LNCaP clone FGC (cell line): ENCODE data around the gene CPEB4.

ENCODE experiments used
- DNase-seq: peaks from one replicate; pipeline ENCODE4 v3.0.0-alpha.2; 2011; ENCODE audit warnings: low read depth
- H3K4me3 ChIP-seq: 2 replicates; pipeline ENCODE4 v1.5.1; 2011; ENCODE audit warnings: mild to moderate bottlenecking, low read depth, low read length, control low read depth
- TF ChIP-seq, protein P1 (sequence below): IDR thresholded peaks from 2 replicates; pipeline ENCODE4 v1.5.1; 2012; ENCODE audit warnings: mild to moderate bottlenecking; ENCODE audit not compliant: control insufficient read depth, insufficient read depth; ENCODE audit errors: extremely low read depth

CPEB4 gene

DNA sequence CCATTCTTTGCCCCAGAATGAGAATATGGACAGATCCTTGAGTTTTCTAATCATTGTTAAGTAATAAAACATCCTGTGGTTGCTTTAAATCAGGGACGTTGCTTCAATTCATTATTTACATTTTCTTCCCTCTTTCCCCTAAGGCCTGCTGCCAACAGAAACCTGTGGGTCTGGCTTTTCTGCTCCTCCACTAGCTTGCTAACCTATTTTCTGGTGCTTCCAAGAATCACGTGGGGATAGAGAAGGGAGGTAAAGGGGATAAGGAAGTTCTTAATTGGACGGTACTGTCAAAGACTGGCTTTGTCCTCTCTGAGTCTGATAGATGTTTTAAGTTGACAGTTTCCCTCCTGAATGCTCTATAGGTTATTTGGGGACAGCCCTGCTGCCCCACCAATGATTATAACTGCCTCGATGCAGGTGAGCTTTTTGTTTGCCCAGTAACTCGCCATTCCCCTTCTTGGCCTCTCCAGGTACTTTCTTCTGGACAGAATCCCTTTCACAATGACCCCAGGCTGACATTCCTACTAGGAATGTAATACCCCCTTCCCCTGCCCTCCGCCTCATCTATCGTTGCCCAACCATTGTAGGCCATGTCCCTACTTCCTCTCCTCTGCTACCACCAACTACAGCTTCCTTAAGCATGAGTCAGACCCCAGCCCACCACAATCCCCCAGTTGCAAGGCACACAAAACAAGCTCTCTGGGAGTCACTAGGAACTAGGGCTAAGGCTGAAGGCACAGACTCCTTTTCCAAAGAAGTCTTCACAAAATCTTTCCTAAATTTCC lies 19.9 kb upstream of the CPEB4 start:
- TF ChIP-seq, protein P1, sequence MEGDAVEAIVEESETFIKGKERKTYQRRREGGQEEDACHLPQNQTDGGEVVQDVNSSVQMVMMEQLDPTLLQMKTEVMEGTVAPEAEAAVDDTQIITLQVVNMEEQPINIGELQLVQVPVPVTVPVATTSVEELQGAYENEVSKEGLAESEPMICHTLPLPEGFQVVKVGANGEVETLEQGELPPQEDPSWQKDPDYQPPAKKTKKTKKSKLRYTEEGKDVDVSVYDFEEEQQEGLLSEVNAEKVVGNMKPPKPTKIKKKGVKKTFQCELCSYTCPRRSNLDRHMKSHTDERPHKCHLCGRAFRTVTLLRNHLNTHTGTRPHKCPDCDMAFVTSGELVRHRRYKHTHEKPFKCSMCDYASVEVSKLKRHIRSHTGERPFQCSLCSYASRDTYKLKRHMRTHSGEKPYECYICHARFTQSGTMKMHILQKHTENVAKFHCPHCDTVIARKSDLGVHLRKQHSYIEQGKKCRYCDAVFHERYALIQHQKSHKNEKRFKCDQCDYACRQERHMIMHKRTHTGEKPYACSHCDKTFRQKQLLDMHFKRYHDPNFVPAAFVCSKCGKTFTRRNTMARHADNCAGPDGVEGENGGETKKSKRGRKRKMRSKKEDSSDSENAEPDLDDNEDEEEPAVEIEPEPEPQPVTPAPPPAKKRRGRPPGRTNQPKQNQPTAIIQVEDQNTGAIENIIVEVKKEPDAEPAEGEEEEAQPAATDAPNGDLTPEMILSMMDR: no peak
- DNase-seq: peak; percentile 86
- no peak overlapping the region for H3K4me3 ChIP-seq

GRCh38 chr5:173869316-173869715 lies 18.8 kb upstream of the CPEB4 start:
- TF ChIP-seq, protein P1: no peak
- DNase-seq: no peak
- H3K4me3 ChIP-seq: no peak overlapping the region

- H3K4me3 ChIP-seq: no peak overlapping the region
- TF ChIP-seq, protein P1: no peak
- no peak for DNase-seq
These were observed 15.2 kb upstream of the CPEB4 start for GRCh38 chr5:173872957-173873305.

DNA sequence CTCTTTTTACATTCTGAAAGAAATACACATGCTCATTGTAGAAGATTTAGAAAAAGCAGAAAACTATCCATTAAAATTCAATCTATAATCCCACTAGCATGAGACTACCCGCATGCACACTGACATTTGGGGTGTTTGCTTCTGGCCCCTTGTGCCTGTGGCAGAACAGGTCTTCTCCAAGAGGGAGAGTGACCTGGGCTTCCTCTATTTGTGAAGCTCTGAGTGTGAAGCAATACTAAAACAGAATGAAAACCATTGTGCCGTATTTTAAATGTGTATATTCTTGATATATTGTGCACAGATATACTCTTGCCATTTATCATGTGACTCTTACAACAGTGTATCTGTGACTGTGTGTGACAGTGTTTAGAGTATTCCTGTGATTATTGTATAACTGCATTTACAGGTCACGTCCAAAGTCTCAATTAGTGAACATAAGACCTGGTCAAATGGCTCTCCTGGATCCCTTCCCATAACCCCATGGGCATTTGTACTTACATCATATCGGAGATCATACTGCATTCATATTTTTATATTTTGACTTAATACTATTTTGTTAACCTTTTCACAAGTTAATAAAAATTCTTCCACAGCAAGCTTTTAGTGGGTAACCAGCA lies 14.7 kb upstream of the CPEB4 start:
- no peak overlapping the region for H3K4me3 ChIP-seq
- no peak for DNase-seq
- TF ChIP-seq, protein P1: no peak

GRCh38 chr5:173875189-173875588 lies 13.0 kb upstream of the CPEB4 start:
- TF ChIP-seq, protein P1: no peak
- no peak for DNase-seq
- H3K4me3 ChIP-seq: no peak overlapping the region

DNA sequence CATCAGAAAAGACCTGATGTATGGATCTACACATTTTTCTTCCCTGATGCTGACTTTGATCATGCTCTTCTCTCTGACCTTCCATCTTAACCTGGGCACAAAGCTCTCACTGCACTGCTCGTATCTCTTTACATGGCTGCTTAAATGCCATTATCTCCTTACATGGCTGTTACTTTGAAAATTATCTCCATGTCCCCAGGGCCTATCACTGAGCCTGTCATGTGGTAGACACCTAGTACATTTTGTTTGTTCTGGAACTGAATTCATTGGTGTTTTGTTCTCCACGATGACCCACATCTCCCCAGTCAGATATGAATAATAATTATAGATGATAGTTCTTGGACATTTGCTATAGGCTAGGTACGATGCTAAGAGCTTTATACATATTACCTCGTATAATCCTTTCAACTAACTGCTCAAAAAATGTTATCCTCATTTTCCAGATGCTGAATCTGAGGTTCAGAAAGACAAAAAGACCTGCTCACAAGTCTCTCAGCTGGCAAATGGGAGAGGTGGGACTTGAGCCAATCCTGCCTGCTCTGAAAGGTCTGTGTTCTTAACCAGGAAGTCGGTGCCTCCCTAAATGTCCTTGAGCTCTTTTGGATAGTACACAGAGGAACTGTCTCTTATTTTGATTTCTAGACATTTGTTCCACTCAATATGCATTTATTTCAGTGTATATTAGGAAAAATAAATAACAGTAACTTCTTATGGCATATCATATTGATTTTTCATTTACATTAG lies 9.8 kb upstream of the CPEB4 start:
- no peak overlapping the region for H3K4me3 ChIP-seq
- TF ChIP-seq, protein P1: no peak
- no peak for DNase-seq
